GM12874 (cell line): ENCODE results near the gene TENM3.

Source experiments
- CTCF ChIP-seq: IDR thresholded peaks from 2 replicates; pipeline ENCODE4 v1.5.1; 2011; ENCODE audit warnings: low read depth, mild to moderate bottlenecking, control low read depth, low read length, moderate library complexity; ENCODE audit not compliant: insufficient read depth

The TENM3 gene

DNA sequence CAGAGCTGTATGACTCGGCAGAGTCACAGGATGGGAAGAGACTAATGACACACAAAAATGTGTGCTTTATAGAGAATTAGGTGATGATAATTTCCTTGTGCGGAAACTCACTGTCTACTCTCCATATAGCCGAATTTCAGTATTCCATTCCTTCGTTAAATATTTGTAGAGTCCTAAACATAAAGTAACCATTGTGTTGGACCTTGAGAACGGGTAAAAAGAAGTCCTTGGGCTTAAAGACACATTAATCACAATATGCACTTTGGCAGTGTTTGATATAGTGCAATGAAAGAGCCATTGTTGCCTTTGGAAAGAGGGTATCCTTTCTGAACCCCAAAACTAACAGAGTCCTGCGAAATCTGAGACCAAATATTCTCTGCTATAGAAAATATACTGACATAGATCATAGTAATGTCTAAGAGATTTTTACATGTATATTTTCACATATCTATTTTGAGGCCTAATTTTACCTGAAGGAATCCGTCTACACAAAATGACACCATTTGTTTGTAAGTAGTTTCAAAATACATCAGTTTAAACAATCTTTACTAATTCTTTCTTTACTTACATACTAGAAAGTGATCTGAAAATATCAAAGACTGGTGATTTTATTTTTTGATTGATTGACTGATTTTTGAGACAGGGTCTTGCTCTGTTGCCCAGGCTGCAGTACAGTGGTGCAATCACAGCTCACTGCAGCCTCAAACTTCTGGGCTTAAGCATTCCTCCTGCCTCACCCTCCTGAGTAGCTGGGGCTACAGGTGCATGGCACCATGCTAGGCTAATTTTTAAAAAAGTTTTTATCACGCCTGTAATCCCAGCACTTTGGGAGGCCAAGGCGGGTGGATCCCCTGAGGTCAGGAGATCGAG lies 377.1 kb downstream of the TENM3 start:
- TF ChIP-seq CTCF = no peak

DNA sequence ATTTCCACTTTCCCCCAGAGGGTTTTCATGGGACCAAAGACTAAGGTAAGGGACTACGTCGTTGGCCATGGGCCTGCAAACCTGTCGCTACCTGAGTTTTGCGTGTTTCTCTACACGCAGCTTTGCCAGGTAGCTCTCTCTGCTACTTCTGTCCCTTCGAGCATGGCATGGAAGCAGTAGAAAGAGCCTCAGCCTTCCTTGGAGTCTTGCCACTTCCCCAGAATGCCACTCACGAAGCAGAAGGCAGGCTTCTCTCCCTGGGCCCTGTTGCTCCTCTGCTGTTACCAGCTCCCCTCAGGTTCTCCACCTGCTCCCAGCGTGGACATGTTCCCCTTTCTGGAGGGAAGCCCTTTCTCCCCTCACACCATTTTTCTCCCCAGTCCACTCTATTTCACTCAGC lies 381.1 kb downstream of the TENM3 start:
- TF ChIP-seq CTCF = no peak

- no peak for TF ChIP-seq CTCF
Measured at GRCh38 chr4:182625193-182625592, 382.0 kb downstream of the TENM3 start.

- TF ChIP-seq CTCF = no peak
Measured at GRCh38 chr4:182627996-182628395, 384.8 kb downstream of the TENM3 start.

GRCh38 chr4:182628544-182628943 lies 385.3 kb downstream of the TENM3 start:
- TF ChIP-seq CTCF = no peak

GRCh38 chr4:182629096-182629495 lies 385.9 kb downstream of the TENM3 start:
- TF ChIP-seq CTCF = no peak

DNA sequence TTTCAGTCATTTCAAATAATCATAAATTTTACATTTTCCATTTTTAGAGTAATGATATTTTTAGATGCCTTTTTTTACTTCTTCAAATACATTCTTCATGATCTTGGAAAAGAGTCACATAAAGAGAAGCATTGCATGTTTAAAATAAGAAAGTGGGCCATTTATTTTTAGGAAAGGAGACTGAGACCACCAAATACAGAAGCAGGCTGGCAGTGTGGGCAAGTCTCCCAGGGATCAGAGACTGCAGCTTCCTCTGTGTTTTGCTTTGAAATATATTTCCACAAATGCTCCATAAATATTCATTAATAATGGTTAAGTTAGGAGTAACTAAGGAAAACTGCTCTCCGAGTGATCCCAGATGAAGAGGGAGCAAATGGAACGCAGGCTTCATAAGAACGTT lies 397.3 kb downstream of the TENM3 start:
- TF ChIP-seq CTCF = no peak
